Bronchial epithelial cell (primary cell): ENCODE data around the gene IPO13. TPM values are rescaled to one million over a fixed set of nuclear protein-coding genes. Genes with fewer than 3 reads are reported as not detected.
A peak's percentile ranks its signal among the peaks of the same experiment; 100 is the strongest.

Experiments
- DNase-seq: peaks from one replicate; pipeline ENCODE4 v3.0.0-alpha.2; 2010; ENCODE audit warnings: low read depth
- FAIRE-seq: peaks from 2 replicates; lab custom pipeline; 2011; peaks lifted over from hg19 to GRCh38; lab: Jason Lieb, UNC
- H3K27me3 ChIP-seq: 2 replicates; pipeline ENCODE4 v1.5.1; 2011; ENCODE audit warnings: low read length; ENCODE audit not compliant: control insufficient read depth, insufficient read depth
- H3K36me3 ChIP-seq: 2 replicates; pipeline ENCODE4 v1.5.1; 2011; ENCODE audit warnings: low read length; ENCODE audit not compliant: control insufficient read depth, insufficient read depth
- H3K4me3 ChIP-seq: 2 replicates; pipeline ENCODE4 v1.5.1; 2011; ENCODE audit warnings: mild to moderate bottlenecking, low read depth, low read length, control low read depth
- CTCF ChIP-seq: IDR thresholded peaks from 2 replicates; pipeline ENCODE4 v1.5.1; 2011; ENCODE audit warnings: mild to moderate bottlenecking, moderate library complexity, low read length, control low read depth, inconsistent platforms; ENCODE audit not compliant: insufficient read depth, severe bottlenecking
- total RNA-seq: library from RNA; depleted of rRNA; stranded (reverse); fragments of >200 nt; gene quantifications from 2 replicates; pipeline ENCODE4 v1.2.1, GENCODE V29; 2014

Gene IPO13
- total RNA-seq, 1 donor from 2014 or later: 13.2 TPM

GRCh38 chr1:43974443-43975248 lies 27.9 kb downstream of the IPO13 start, which contains the start of gene ATP6V0B:
Gene ATP6V0B (plus strand): TSS chr1:43974960. CDS start chr1:43975041, 81 bp downstream.
- H3K36me3 ChIP-seq: peaks cover 25% of the 10 kb centered on the region
- H3K27me3 ChIP-seq: no peaks in the 10 kb centered on the region
- DNase-seq (peak; percentile 81), FAIRE-seq (no peak)
- peak; percentile 36 for TF ChIP-seq CTCF
- H3K4me3 ChIP-seq: peak within 1 kb of the TSS; percentile 92

- TF ChIP-seq CTCF: no peak
- no peak for FAIRE-seq
- Histone ChIP-seq H3K4me3 (peak overlapping the region; percentile 92), H3K27me3 (no peaks in the 10 kb centered on the region), H3K36me3 (peaks cover 25% of the 10 kb centered on the region)
- no peak for DNase-seq
Measured at GRCh38 chr1:43975249-43975961, 28.7 kb downstream of the IPO13 start.

- TF ChIP-seq CTCF: no peak
- H3K4me3 ChIP-seq: peak overlapping the region; percentile 92
- H3K36me3 ChIP-seq: peaks cover 25% of the 10 kb centered on the region
- DNase-seq: no peak
- FAIRE-seq: no peak
- H3K27me3 ChIP-seq: no peaks in the 10 kb centered on the region
Measured at GRCh38 chr1:43976045-43976444, 29.3 kb downstream of the IPO13 start.

- Histone ChIP-seq H3K4me3 (no peak overlapping the region), H3K27me3 (no peaks in the 10 kb centered on the region), H3K36me3 (peaks cover 23% of the 10 kb centered on the region)
- DNase-seq (no peak), FAIRE-seq (no peak)
- TF ChIP-seq CTCF: no peak
Measured at GRCh38 chr1:43976890-43977289, 30.1 kb downstream of the IPO13 start.

- DNase-seq (no peak), FAIRE-seq (peak; percentile 76)
- Histone ChIP-seq H3K36me3 (peaks cover 20% of the 10 kb centered on the region), H3K27me3 (no peaks in the 10 kb centered on the region), H3K4me3 (no peak overlapping the region)
- no peak for TF ChIP-seq CTCF
Measured at GRCh38 chr1:43977376-43978263, 30.9 kb downstream of the IPO13 start.
